K562 (cell line): ENCODE measurements around the gene ABLIM2. TPM values are rescaled to one million over a fixed set of nuclear protein-coding genes. Genes with fewer than 3 reads are reported as not detected.

Experiments
- ATAC-seq: fragments of 200-7000 bp; cut with Tn5 transposase; 3 replicates; pipeline ENCODE4 v1.9.1; 2020; ENCODE audit warnings: moderate library complexity
- BruUV-seq: library from RNA; stranded (reverse); fragments of 400-500 nt; replicated peaks from 2 replicates; lab custom pipeline; 2021; lab: Mats Ljungman, UMichigan
- CTCF ChIA-PET: fragments of 300-600 bp; formaldehyde crosslinking; extraction: SDS; loops from one replicate; lab custom pipeline; 2021; ENCODE audit warnings: low intra/inter-chr PET ratio; lab: Yijun Ruan, JAX
- POLR2A ChIA-PET: fragments of 300-600, 350-650 bp; sonication (Branson Sonifier 250); formaldehyde crosslinking; extraction: SDS; loops from one replicate; lab custom pipeline; 2021; ENCODE audit warnings: antibody characterized with exemption, inconsistent platforms; lab: Yijun Ruan, JAX
- DNase-seq, 4 experiments: peaks; one replicate each; pipeline versions ENCODE4 v3.0.0 to v3.0.0-alpha.2; 2011 to 2018; ENCODE audit warnings: low spot score in 3 of 4, mixed read lengths in 3 of 4; ENCODE audit errors: extremely low read depth in 1 of 4
- FAIRE-seq: peaks from 2 replicates; lab custom pipeline; 2011; peaks lifted over from hg19 to GRCh38; lab: Jason Lieb, UNC
- H2AFZ ChIP-seq: 2 replicates; pipeline ENCODE4 v1.6.0; 2011; ENCODE audit warnings: low read depth, low read length, control low read depth, inconsistent platforms
- H3K27ac ChIP-seq: fragments of 200-600 bp; 3 replicates; pipeline ENCODE4 v1.8.0; 2011; ENCODE audit warnings: low read depth, mild to moderate bottlenecking, control low read depth, inconsistent platforms, low read length, moderate library complexity, mixed read lengths; ENCODE audit errors: extremely low read depth
- H3K27me3 ChIP-seq, 2 experiments: fragments of 300-600 bp in 1 of 2; 2 replicates in 1 of 2; 3 replicates in 1 of 2; pipeline versions ENCODE4 v1.6.0 to v1.8.0; 2011; ENCODE audit warnings: inconsistent platforms in 2 of 2, low read length in 2 of 2, mild to moderate bottlenecking in 1 of 2, mixed read lengths in 1 of 2, moderate library complexity in 1 of 2; ENCODE audit not compliant: control insufficient read depth in 2 of 2, insufficient read depth in 2 of 2
- H3K36me3 ChIP-seq: fragments of 300-600 bp; 3 replicates; pipeline ENCODE4 v1.8.0; 2011; ENCODE audit warnings: mild to moderate bottlenecking, low read length, inconsistent platforms; ENCODE audit not compliant: control insufficient read depth, insufficient read depth
- H3K4me1 ChIP-seq, 2 experiments: fragments of 200-600 bp in 1 of 2; replicated peaks in 1 of 2; 2 replicates in 1 of 2; 3 replicates in 1 of 2; pipeline versions ENCODE4 v1.5.1 to v1.8.0; 2011; ENCODE audit warnings: inconsistent platforms in 2 of 2, low read length in 2 of 2, mild to moderate bottlenecking in 1 of 2, mixed read lengths in 1 of 2, moderate library complexity in 1 of 2; ENCODE audit not compliant: control insufficient read depth in 2 of 2, insufficient read depth in 2 of 2
- H3K4me2 ChIP-seq: 2 replicates; pipeline ENCODE4 v1.6.1; 2011; ENCODE audit warnings: low read length, control low read depth, inconsistent platforms, mixed read lengths; ENCODE audit not compliant: insufficient read depth
- H3K4me3 ChIP-seq: fragments of 200-600 bp; sonication (generic), shearing (Covaris generic); 2 replicates; pipeline ENCODE4 v1.5.1; 2016; ENCODE audit warnings: control low read depth, inconsistent platforms
- H3K79me2 ChIP-seq: fragments of 200-600 bp; 3 replicates; pipeline ENCODE4 v1.8.0; 2011; ENCODE audit warnings: low read length, inconsistent platforms; ENCODE audit not compliant: control insufficient read depth, insufficient read depth
- H3K9ac ChIP-seq, 2 experiments: 2 replicates each; pipeline versions ENCODE4 v1.6.0 to v1.6.1; 2011; ENCODE audit warnings: low read depth in 2 of 2, low read length in 2 of 2, control low read depth in 1 of 2, inconsistent platforms in 1 of 2, mild to moderate bottlenecking in 1 of 2, mixed read lengths in 1 of 2; ENCODE audit not compliant: insufficient read depth in 1 of 2
- H3K9me1 ChIP-seq: one replicate; pipeline ENCODE4 v1.6.0; 2011; ENCODE audit warnings: inconsistent platforms, mild to moderate bottlenecking, low read length, moderate library complexity; ENCODE audit not compliant: control insufficient read depth, insufficient read depth
- H3K9me3 ChIP-seq: replicated peaks from 2 replicates; pipeline ENCODE4 v1.5.1; 2011; ENCODE audit warnings: low read depth, low read length, inconsistent platforms; ENCODE audit not compliant: control insufficient read depth, insufficient read depth
- H4K20me1 ChIP-seq: replicated peaks from 2 replicates; pipeline ENCODE4 v1.6.1; 2011; ENCODE audit warnings: low read length, inconsistent platforms, mixed read lengths; ENCODE audit not compliant: control insufficient read depth, insufficient read depth
- ARHGAP35 ChIP-seq: fragments of 450-650 bp; IDR thresholded peaks from 2 replicates; pipeline ENCODE4 v1.6.1; 2018; ENCODE audit not compliant: partially characterized antibody
- HDAC2 ChIP-seq: fragments of 450-650 bp; IDR thresholded peaks from 2 replicates; pipeline ENCODE4 v1.6.1; 2016; ENCODE audit warnings: mild to moderate bottlenecking
- MLLT1 ChIP-seq, 2 experiments: fragments of 450-650 bp; IDR thresholded peaks; 2 replicates each; pipeline ENCODE4 v1.6.1; 2016
- ZBTB5 ChIP-seq: fragments of 450-650 bp; IDR thresholded peaks from 2 replicates; pipeline ENCODE4 v1.6.1; 2017; ENCODE audit warnings: antibody characterized with exemption
- ZKSCAN8 ChIP-seq: fragments of 200-800 bp; sonication (Bioruptor generic); IDR thresholded peaks from 2 replicates; pipeline ENCODE4 v1.6.1; 2016; ENCODE audit warnings: missing genetic modification characterization, missing compliant biosample characterization
- ZNF583 ChIP-seq: fragments of 250-450 bp; sonication (Bioruptor Pico); IDR thresholded peaks from 2 replicates; pipeline ENCODE4 v1.4.0; 2020
- WGBS: fragments of 100-300 bp; shearing (Covaris generic); methylation state at CpG from one replicate; pipeline ENCODE4 v1.1.6; 2016; ENCODE audit warnings: low coverage, mixed read lengths; ENCODE audit not compliant: insufficient coverage; ENCODE audit errors: missing lambda C conversion rate; 5-methylcytosine and 5-hydroxymethylcytosine counted together
- in situ Hi-C: fragments of 300-500 bp; cut with MboI; formaldehyde crosslinking; loops from 4 replicates; pipeline ENCODE4 v1.15.0; 2018; ENCODE audit warnings: inconsistent platforms, mixed read lengths
- intact Hi-C: fragments of 100-400 bp; cut with micrococcal nuclease; formaldehyde crosslinking; loops from 2 replicates; pipeline ENCODE4 v1.14.2; 2022
- polyA plus RNA-seq, 8 experiments: library from polyadenylated mRNA; depleted of rRNA in 4 of 8; stranded (reverse) in 5 of 8; unstranded in 3 of 8; fragments of >200 nt; fragmentation: Nextera tagmentation in 2 of 8; fragmentation: Illumina TruSeq in 1 of 8; extraction: Ambion mirVana in 2 of 8; extraction: Trizol in 1 of 8; gene quantifications; 2 replicates each; pipeline versions ENCODE4 v1.2.1 to v1.2.3, GENCODE V29; 2011 to 2014; ENCODE audit warnings: inconsistent platforms in 1 of 8, missing spikeins in 1 of 8
- total RNA-seq, 7 experiments: library from RNA; depleted of rRNA in 6 of 7; stranded (reverse); fragments of >200 nt in 6 of 7; fragmentation: Illumina TruSeq in 2 of 7; extraction: Trizol in 2 of 7; gene quantifications; 2 replicates each; pipeline versions ENCODE4 v1.2.1 to v1.2.3, GENCODE V29; 2011 to 2021; ENCODE audit warnings: low replicate concordance in 1 of 7

The ABLIM2 gene
- total and polyA plus RNA-seq, 9 of the 15 experiments (the other 6 are each of a cell fraction or from before 2014, with no cell fraction given): not detected

GRCh38 chr4:8185930-8186329 is 27.3 kb upstream of the ABLIM2 start:
- peaks cover 2 to 41% of the 10 kb centered on the region in 2 experiments; a peak in 2 of 5 replicates for H3K4me1 ChIP-seq
- no TSS peak for BruUV-seq
- no peak for TF ChIP-seq ARHGAP35
- no peak for TF ChIP-seq ZNF583 (CRISPR knock-in tag)
- TF ChIP-seq, all 486 proteins: peak for 0
- in situ Hi-C loops: no loop called here
- Histone ChIP-seq H3K36me3 (no peaks in the 10 kb centered on the region), H3K27ac (no peak overlapping the region), H3K79me2 (no peaks in the 10 kb centered on the region), H3K9me1 (no peaks in the 10 kb centered on the region), H4K20me1 (peaks cover 10% of the 10 kb centered on the region), H3K4me3 (no peak overlapping the region), H2AFZ (no peak overlapping the region), H3K27me3 (peaks cover 5 to 51% of the 10 kb centered on the region in 2 experiments; a peak in 3 of 5 replicates), H3K4me2 (no peak overlapping the region), H3K9ac (no peak overlapping the region), H3K9me3 (no peaks in the 10 kb centered on the region; the same call in 1 of the 2 replicates)
- WGBS: 16% methylated on average over 7 of the region's 9 CpGs
- no peak for ATAC-seq
- ChIA-PET CTCF (no interaction called here), POLR2A (no interaction called here)
- DNase-seq: no peak
- intact Hi-C loops: no loop called here
- FAIRE-seq: no peak

GRCh38 chr4:8185295-8185694 is 26.7 kb upstream of the ABLIM2 start:
- BruUV-seq: no TSS peak

More at GRCh38 chr4:8185295-8185694, 26.7 kb upstream of the ABLIM2 start:
- Histone ChIP-seq H3K4me2 (no peak overlapping the region), H4K20me1 (peaks cover 10% of the 10 kb centered on the region), H3K36me3 (no peaks in the 10 kb centered on the region), H3K27ac (no peak overlapping the region), H3K9me3 (no peaks in the 10 kb centered on the region; the same call in 1 of the 2 replicates), H3K4me1 (peaks cover 2 to 40% of the 10 kb centered on the region in 2 experiments; a peak in 2 of 5 replicates), H3K79me2 (no peaks in the 10 kb centered on the region), H3K9me1 (no peaks in the 10 kb centered on the region), H2AFZ (no peak overlapping the region), H3K4me3 (no peak overlapping the region), H3K9ac (no peak overlapping the region), H3K27me3 (peaks cover 5 to 46% of the 10 kb centered on the region in 2 experiments; a peak in 3 of 5 replicates)
- DNase-seq (no peak), FAIRE-seq (no peak), ATAC-seq (no peak)
- in situ Hi-C loops (no loop called here), intact Hi-C loops (no loop called here)
- CTCF ChIA-PET: no interaction called here
- WGBS: 3% methylated on average over 9 of the region's 9 CpGs
- POLR2A ChIA-PET: no interaction called here
- TF ChIP-seq ZBTB5 (no peak), MLLT1 (IDR thresholded peaks at IDR 0.05) (no peak), ZKSCAN8 (CRISPR knock-in tag) (no peak), HDAC2 (no peak)
